ENCODE measurements around the gene ASCC2. TPM values are rescaled to one million over a fixed set of nuclear protein-coding genes. Genes with fewer than 3 reads are reported as not detected.

The ASCC2 gene
- total and polyA plus RNA-seq, 2 experiments from 2014 or later: 30.5 to 31.3 TPM

- no peaks in the 10 kb centered on the region for H3K79me2 ChIP-seq (replicated peaks; ENCODE audit: insufficient read depth)
- Mint-ChIP-seq H3K4me1 (peaks cover 7% of the 10 kb centered on the region), H3K4me3 (no peak overlapping the region), H3K27ac (no peak overlapping the region), H3K9me3 (no peaks in the 10 kb centered on the region), H3K36me3 (ENCODE audit: low read depth) (peaks cover 17% of the 10 kb centered on the region), H3K27me3 (ENCODE audit: insufficient read depth, low read depth, poor library complexity) (peaks cover 6% of the 10 kb centered on the region)
- TF ChIP-seq POLR2AphosphoS5 (IDR thresholded peaks at IDR 0.05; ENCODE audit: low read depth): no peak
- no peak for TF ChIP-seq ETS1 (IDR thresholded peaks at IDR 0.05)
- no peak for TF ChIP-seq ZNF331 (CRISPR knock-in tag; IDR thresholded peaks at IDR 0.05; ENCODE audit: low read depth)
- no peak for TF ChIP-seq ZNF114 (CRISPR knock-in tag; IDR thresholded peaks at IDR 0.05)
- TF ChIP-seq JUNB (IDR thresholded peaks at IDR 0.05; ENCODE audit: unreplicated experiment): no peak
- TF ChIP-seq CREB1 (CRISPR knock-in tag; IDR thresholded peaks at IDR 0.05; ENCODE audit: low read depth): no peak
- TF ChIP-seq EZH2phosphoT487 (IDR thresholded peaks at IDR 0.05; ENCODE audit: unreplicated experiment): no peak
- no peak for TF ChIP-seq REST (IDR thresholded peaks at IDR 0.05; ENCODE audit: unreplicated experiment)
- TF ChIP-seq ZNF462 (CRISPR knock-in tag; IDR thresholded peaks at IDR 0.05): no peak
- no peak for TF ChIP-seq CTCF (conservative IDR thresholded peaks at IDR 0.05; ENCODE audit: low read depth in 2 of 2)
- TF ChIP-seq EZH2 (IDR thresholded peaks at IDR 0.05; ENCODE audit: low read depth, unreplicated experiment): no peak
- TF ChIP-seq NANOG (IDR thresholded peaks at IDR 0.05; ENCODE audit: borderline replicate concordance): no peak
- no peak for TF ChIP-seq STAT1 (IDR thresholded peaks at IDR 0.05; ENCODE audit: unreplicated experiment)
- ATAC-seq: no peak
- no peaks in the 10 kb centered on the region for H3K9me2 ChIP-seq (ENCODE audit: insufficient read depth)
- no peaks in the 10 kb centered on the region for H3K4me1 ChIP-seq (ENCODE audit: insufficient read depth)
- no peak overlapping the region for H3K27ac ChIP-seq (ENCODE audit: low read depth)
- H2AFZ ChIP-seq: no peak overlapping the region
- H3K4me3 ChIP-seq: no peak overlapping the region
- H3F3A ChIP-seq (replicated peaks; ENCODE audit: low read depth): no peaks in the 10 kb centered on the region
- H3K4me2 ChIP-seq: no peak overlapping the region
- H3K27me3 ChIP-seq (ENCODE audit: insufficient read depth): no peaks in the 10 kb centered on the region
- no peaks in the 10 kb centered on the region; the same call in 1 of the 2 replicates for H3K36me3 ChIP-seq (ENCODE audit: insufficient read depth)
- no peak for DNase-seq (ENCODE audit: low spot score)
- no peaks in the 10 kb centered on the region for H4K20me1 ChIP-seq (replicated peaks; ENCODE audit: insufficient read depth)
These were observed 48.0 kb downstream of the ASCC2 start for GRCh38 chr22:29790061-29790460.
